HG03469 (cell line): ENCODE results near the gene CCDC192.
"Not testable (repeated sequence)": the region's sequence is repeated elsewhere in the genome, so short reads cannot be mapped to it uniquely, and the experiment has no call there.

Source experiments
- ATAC-seq: cut with Tn5 transposase; IDR thresholded peaks from one replicate; pipeline ENCODE4 v1.9.1; 2021; ENCODE audit warnings: mild to moderate bottlenecking, moderate library complexity, moderate number of reproducible peaks; ENCODE audit not compliant: unreplicated experiment

Gene CCDC192

GRCh38 chr5:127839496-127840197 lies 136.5 kb downstream of the CCDC192 start:
- ATAC-seq: peak; percentile 21

GRCh38 chr5:127840198-127840524 lies 137.0 kb downstream of the CCDC192 start:
- ATAC-seq: peak; percentile 62

DNA sequence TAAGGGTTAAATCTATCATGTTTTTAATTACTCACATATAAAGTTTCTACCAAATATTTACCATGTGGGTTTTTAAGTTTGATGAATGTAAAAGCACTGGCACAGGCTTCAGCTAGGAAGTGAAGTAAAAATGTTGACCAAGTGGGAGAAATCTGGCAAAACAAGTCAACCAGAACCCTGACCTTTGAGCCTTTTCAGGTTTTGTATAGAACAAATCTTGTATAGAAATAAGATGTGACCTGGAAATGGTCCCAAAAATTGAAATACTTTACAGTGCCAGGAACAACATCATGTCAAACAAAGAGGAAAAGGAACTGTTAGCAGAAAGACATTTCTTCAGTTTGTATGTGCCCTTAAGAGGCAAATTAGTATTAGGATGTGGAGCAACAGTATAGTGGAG lies 137.6 kb downstream of the CCDC192 start:
- ATAC-seq: no peak

- no peak for ATAC-seq
These were observed 141.4 kb downstream of the CCDC192 start for GRCh38 chr5:127844581-127845021.

DNA sequence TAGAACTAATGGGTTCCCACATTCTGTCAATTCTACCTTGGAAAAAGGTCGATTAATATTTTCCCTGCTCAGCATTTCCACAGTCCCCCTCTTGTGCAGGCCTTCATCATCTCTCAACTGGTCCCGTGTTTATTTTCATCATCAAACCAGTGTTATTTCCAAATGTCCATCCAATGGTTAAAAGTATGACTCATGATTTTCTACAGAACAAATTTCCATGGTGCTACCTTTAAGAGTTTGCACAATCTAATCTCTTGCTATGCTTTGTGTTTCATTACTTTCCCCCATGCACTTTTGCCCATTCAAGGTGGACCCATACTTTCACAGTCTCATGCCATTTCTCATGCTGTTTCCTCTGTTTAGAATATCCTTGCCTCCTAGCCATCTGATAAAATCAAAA lies 143.7 kb downstream of the CCDC192 start:
- ATAC-seq: no peak

DNA sequence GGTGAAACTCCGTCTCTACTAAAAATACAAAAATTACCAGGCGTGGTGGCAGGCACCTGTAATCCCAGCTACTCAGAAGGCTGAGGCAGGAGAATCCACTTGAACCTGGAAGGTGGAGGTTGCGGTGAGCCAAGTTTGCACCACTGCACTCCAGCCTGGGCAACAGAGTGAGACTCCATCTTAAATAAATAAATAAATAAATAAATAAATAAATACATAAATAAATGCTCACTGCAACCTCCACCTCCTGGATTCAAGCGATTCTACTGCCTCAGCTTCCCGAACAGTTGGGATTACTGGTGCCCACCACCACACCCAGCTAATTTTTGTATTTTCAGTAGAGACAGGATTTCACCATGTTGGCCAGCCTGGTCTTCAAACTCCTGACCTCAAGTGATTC lies 144.4 kb downstream of the CCDC192 start:
- ATAC-seq: not testable (repeated sequence)

DNA sequence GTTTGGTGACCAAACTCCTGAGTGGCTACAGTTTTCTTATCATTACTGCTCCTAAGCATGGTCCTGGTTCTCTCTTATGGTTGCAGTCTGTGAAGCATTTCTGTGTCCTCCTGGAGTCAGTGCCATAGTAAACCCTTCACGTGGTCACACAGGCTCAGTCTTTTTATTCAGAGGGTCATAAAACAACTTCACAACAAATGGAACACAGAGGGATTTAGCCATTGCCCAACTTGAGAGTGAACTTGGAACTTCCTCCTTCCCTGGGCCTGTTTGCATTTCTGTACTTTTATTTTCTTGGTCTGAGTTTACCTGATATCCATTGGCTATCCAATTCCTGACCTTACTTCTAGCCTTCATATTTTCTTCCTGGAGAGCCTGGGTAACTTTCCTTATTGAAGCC lies 144.9 kb downstream of the CCDC192 start:
- ATAC-seq: no peak

DNA sequence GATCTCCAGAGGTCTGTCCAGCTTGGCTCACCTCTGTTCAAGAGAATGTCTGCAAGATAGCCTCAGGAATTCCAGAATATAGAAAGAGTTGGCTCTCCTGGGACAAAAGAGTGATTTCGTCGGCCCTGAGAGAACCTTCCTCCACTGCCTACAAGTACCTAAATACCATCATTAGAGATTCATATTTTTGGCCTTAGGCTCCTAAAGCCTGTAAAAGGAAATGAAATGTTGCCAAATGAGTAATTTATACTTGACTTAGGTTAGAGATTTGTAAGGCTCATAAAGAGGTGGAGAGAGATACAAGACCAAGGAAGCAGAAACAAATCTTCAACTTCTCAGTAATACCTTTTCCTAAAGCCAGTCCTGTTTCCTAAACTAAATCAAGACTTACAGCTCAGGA lies 146.2 kb downstream of the CCDC192 start:
- no peak for ATAC-seq

- no peak for ATAC-seq
These were observed 146.7 kb downstream of the CCDC192 start for GRCh38 chr5:127849891-127850290.

GRCh38 chr5:127851964-127852363 lies 148.8 kb downstream of the CCDC192 start:
- ATAC-seq: no peak

- no peak for ATAC-seq
These were observed 151.3 kb downstream of the CCDC192 start for GRCh38 chr5:127854520-127854919.

DNA sequence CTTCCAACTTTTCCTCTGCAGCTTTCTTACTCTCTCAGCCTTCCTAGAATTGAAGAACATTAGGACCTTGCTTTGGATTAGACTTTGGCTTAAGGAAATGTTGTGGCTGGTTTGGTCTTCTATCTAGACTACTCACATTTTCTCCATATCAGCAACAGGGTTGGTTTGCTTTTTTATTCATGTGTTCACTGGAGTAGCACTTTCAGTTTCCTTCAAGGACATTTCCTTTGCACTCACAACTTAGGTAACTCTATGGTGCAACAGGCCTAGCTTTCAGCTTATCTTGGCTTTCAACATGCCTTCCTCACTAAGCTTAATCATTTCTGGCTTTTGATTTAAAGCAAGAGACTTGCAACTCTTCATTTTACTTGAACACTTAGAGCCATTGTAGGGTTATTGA lies 153.1 kb downstream of the CCDC192 start:
- peak; percentile 58 for ATAC-seq

- no peak for ATAC-seq
These were observed 155.1 kb downstream of the CCDC192 start for GRCh38 chr5:127858116-127858784.

- ATAC-seq: no peak
These were observed 157.1 kb downstream of the CCDC192 start for GRCh38 chr5:127860291-127860690.

GRCh38 chr5:127863161-127863560 lies 160.0 kb downstream of the CCDC192 start:
- no peak for ATAC-seq

GRCh38 chr5:127863610-127864395 lies 160.6 kb downstream of the CCDC192 start:
- ATAC-seq: no peak

DNA sequence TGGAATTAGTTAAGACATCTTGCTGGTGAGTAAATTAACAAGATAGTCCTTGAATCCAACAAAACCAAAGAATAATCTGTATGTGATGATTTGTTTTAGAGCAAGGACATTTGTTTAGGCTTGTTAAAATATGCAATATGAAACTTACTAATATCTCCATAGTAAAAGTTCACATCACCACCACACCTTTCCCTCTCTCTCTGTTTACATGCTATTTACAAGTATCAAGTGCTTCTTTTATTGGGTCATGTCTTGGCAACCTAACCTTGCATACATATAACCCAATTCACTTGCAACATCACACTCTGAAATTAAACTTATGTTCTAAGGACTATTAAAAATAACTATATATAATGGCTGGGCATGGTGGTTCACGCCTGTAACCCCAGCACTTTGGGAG lies 161.3 kb downstream of the CCDC192 start:
- ATAC-seq: no peak

GRCh38 chr5:127865273-127865672 lies 162.1 kb downstream of the CCDC192 start:
- ATAC-seq: no peak

DNA sequence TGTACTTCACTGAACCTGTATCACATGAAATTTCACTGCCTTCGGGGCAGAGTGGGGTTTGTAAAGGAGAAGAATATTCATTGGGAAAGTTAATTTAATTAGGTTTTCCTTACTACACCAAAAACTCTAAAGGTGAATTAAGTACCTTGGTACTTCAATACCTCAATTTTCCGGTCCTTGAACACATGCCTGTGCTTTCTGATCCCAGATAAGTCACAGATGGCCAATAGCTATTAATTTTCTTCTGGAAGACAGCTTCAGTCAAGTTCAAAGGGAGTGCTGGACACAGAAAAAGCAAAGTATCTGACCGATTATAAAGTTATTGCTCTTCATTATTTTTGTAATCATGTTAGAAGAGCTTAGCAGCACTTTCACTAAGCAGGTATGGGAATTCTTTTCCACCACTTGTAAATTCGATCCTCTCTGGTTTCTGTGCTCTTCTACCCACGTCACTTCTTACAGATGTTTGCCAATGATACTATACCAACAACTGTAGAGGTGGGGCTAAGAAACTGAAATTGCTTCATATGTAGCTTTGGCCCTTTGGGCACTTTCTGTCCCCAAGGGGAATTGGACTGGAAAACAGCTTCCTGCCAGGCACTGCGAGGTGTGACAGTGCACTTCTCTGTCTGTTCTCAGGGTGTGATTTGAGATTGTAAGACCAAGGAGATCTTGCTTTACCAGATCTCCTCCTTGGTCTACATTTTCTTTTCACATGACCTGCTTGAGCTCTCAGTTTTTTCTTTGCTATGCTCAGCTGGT lies 164.0 kb downstream of the CCDC192 start:
- peak; percentile 28 for ATAC-seq

GRCh38 chr5:127870914-127871313 lies 167.7 kb downstream of the CCDC192 start:
- ATAC-seq: peak; percentile 60

DNA sequence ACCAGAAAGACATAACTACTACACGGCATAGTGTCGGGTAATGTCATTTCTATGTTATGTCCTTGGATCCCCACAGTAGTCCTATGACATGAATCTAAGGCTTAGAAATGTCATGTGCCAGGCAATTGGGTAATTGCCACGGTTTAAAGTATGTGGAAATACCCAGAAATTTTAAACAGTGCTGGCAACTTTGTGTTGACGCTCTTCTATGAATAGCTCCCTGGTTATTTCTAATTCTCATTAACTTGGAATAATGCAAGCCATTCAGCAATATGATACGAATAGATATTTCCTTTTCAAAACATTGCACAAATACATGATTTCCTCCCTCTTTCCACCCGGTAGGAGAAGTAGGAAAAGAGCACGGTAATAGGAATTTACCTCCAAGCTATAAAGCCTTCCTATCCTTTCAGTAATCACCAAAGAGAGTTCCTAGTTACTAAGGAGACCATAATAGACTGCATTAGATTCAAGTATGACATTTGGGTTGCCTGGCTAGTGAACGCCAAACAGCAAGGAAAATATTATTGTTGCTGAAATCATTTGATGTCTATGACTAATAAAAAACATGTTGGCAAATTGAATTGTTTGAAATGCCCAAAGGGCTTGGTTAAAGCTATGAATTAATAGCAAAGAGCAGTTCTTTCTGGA lies 168.4 kb downstream of the CCDC192 start:
- no peak for ATAC-seq
